Measurements from ENCODE around the gene SOX6. TPM values are rescaled to one million over a fixed set of nuclear protein-coding genes. Genes with fewer than 3 reads are reported as not detected.

SOX6 gene
- total RNA-seq, result under 1 TPM in 1 of 2 experiments, not detected in 1; 0.36 TPM

GRCh38 chr11:16356057-16356760, at the start of gene SOX6:
Gene SOX6 (minus strand): TSS chr11:16356546. CDS start chr11:16341248, 15,298 bp downstream.
- no peak within 1 kb of the TSS for H3K27ac Mint-ChIP-seq
- H3K36me3 Mint-ChIP-seq (ENCODE audit: low read depth), result no peaks in the 10 kb centered on the region
- no peak within 1 kb of the TSS for H3K4me3 Mint-ChIP-seq
- DNase-seq (no peak), ATAC-seq (no peak)
- no peaks in the 10 kb centered on the region for H3K9me3 Mint-ChIP-seq
- CTCF ChIA-PET, result no interaction called here
- no peak for TF ChIP-seq CTCF (IDR thresholded peaks at IDR 0.05)
- POLR2A ChIA-PET, result no interaction called here
- intact Hi-C loops (cut with micrococcal nuclease), result no loop called here
- H3K4me1 Mint-ChIP-seq (ENCODE audit: low read depth), result no peaks in the 10 kb centered on the region
- no peaks in the 10 kb centered on the region for H3K27me3 Mint-ChIP-seq

- POLR2A ChIA-PET, result no interaction called here
- CTCF ChIA-PET, result no interaction called here
- TF ChIP-seq CTCF (IDR thresholded peaks at IDR 0.05), result no peak
- Mint-ChIP-seq H3K9me3 (no peaks in the 10 kb centered on the region), H3K4me1 (ENCODE audit: low read depth) (no peaks in the 10 kb centered on the region), H3K27ac (no peak overlapping the region), H3K4me3 (no peak overlapping the region), H3K27me3 (no peaks in the 10 kb centered on the region), H3K36me3 (ENCODE audit: low read depth) (no peaks in the 10 kb centered on the region)
- intact Hi-C loops (cut with micrococcal nuclease), result no loop called here
- no peak for ATAC-seq
- DNase-seq, result no peak
Observed at GRCh38 chr11:16404781-16405285, 48.5 kb upstream of the SOX6 start.

GRCh38 chr11:16403851-16404250, 47.5 kb upstream of the SOX6 start:
- intact Hi-C loops (cut with micrococcal nuclease), result no loop called here
- no peaks in the 10 kb centered on the region for H3K27me3 Mint-ChIP-seq
- TF ChIP-seq CTCF (IDR thresholded peaks at IDR 0.05), result no peak
- POLR2A ChIA-PET, result no interaction called here
- no peaks in the 10 kb centered on the region for H3K4me1 Mint-ChIP-seq (ENCODE audit: low read depth)
- DNase-seq (no peak), ATAC-seq (no peak)
- H3K27ac Mint-ChIP-seq, result no peak overlapping the region
- no peaks in the 10 kb centered on the region for H3K9me3 Mint-ChIP-seq
- no peaks in the 10 kb centered on the region for H3K36me3 Mint-ChIP-seq (ENCODE audit: low read depth)
- H3K4me3 Mint-ChIP-seq, result no peak overlapping the region
- CTCF ChIA-PET, result interaction anchor here (1.1 kb wide), 1 partner anchor 127 kb away, joined by 3 read pairs; no protein-coding TSS in a partner anchor

- no peaks in the 10 kb centered on the region for H3K9me3 Mint-ChIP-seq
- H3K4me3 Mint-ChIP-seq, result no peak overlapping the region
- ChIA-PET POLR2A (no interaction called here), CTCF (interaction anchor here (1.1 kb wide), 1 partner anchor 127 kb away, joined by 3 read pairs; no protein-coding TSS in a partner anchor)
- H3K27ac Mint-ChIP-seq, result no peak overlapping the region
- no peaks in the 10 kb centered on the region for H3K27me3 Mint-ChIP-seq
- no peak for TF ChIP-seq CTCF (IDR thresholded peaks at IDR 0.05)
- DNase-seq (no peak), ATAC-seq (no peak)
- no peaks in the 10 kb centered on the region for H3K36me3 Mint-ChIP-seq (ENCODE audit: low read depth)
- intact Hi-C loops (cut with micrococcal nuclease), result no loop called here
- H3K4me1 Mint-ChIP-seq (ENCODE audit: low read depth), result no peaks in the 10 kb centered on the region
Observed at GRCh38 chr11:16403448-16403803, 47.1 kb upstream of the SOX6 start.

GRCh38 chr11:16402654-16403447, 46.5 kb upstream of the SOX6 start:
- no peak overlapping the region for H3K4me3 Mint-ChIP-seq
- H3K9me3 Mint-ChIP-seq, result no peaks in the 10 kb centered on the region
- H3K27ac Mint-ChIP-seq, result no peak overlapping the region
- ChIA-PET CTCF (interaction anchor here (1.1 kb wide), 1 partner anchor 126 kb away, joined by 3 read pairs; no protein-coding TSS in a partner anchor), POLR2A (no interaction called here)
- ATAC-seq (no peak), DNase-seq (no peak)
- intact Hi-C loops (cut with micrococcal nuclease), result no loop called here
- H3K36me3 Mint-ChIP-seq (ENCODE audit: low read depth), result no peaks in the 10 kb centered on the region
- H3K27me3 Mint-ChIP-seq, result no peaks in the 10 kb centered on the region
- no peak for TF ChIP-seq CTCF (IDR thresholded peaks at IDR 0.05)
- H3K4me1 Mint-ChIP-seq (ENCODE audit: low read depth), result no peaks in the 10 kb centered on the region
